NCI-H146 treated with DMSO at 0.1 percent for 48 hours (cell line): ENCODE results near the gene SORCS2.

Experiments used
- DNase-seq: peaks from one replicate; lab custom pipeline; 2025; ENCODE audit not compliant: unreplicated experiment; lab: John Stamatoyannopoulos, UW

SORCS2 gene

DNA sequence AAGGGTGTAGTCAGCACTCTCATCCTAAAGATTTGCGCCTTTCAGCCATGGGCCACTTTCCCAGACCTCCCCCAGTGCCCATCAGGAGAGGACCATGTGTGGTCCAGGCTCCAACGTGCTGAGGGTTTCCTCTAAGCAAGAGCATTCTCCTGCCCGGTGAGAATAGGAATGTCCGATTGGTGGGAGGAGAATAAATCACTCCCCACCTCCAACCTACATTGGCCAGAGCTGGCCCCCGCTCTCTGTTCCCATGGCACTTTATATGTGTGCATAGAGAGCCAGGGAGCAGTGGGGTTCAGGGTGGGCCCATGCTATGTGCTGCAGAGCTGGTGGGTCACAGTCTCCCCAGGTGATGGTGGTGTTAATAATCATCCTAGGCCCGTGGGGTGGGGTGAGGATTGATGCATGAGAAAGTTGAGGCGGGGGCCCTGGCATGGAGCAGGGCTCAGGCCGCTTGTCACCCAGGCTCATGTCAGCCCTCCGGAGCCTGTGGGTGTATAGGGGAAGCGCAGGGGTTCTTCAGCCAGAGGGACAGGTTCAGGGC lies 6.8 kb upstream of the SORCS2 start:
- no peak for DNase-seq

DNA sequence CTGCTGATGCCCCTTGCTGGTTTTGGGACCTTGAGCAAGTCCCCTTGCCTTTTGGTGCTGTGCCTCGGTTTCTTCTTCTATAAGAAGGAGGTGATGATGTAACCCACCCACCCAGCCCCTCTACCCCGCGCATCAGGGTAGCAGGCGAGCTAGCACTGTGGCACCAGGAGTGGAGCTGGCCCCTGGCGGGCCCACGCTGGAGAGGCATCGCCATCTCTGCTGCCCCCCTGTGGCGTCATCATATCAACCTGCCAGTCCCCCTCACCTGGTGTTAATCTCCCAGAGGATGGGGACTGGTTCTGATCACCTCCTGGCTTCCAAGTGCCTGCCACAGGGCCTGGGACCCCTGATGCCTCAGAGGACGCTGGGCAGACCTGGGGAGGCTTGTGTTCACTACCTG lies 6.3 kb upstream of the SORCS2 start:
- no peak for DNase-seq

DNA sequence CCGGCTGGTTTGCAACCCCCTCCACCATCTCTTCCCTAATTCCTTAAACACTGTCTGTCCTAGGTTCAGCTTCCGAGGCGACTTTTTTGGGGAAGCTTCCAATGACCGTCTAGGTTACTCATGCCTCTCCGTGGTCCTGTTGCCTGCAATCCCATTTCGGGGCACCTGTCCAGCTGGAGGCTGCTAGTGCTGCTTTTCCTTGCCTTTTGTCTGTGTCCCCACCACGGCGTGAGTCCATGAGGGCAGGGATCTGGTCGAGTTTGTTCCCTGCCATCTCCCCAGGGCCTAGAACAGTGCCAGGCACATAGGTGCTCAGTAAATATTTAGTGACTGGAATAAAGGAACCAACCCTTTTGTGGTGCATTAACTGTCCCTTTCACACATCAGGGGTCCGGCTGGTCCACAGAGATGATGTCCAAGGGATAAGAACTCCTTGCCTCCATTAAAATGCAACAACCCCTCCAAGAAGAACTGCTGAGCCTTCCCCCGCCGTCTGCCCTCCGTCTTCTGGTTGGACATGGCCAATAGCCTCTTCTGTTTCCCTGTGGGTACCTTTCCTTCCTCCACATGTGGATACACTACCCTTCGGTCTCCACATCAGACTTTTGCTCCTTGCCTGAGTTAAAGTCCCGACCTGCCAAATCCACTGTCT lies 5.7 kb upstream of the SORCS2 start:
- no peak for DNase-seq

DNA sequence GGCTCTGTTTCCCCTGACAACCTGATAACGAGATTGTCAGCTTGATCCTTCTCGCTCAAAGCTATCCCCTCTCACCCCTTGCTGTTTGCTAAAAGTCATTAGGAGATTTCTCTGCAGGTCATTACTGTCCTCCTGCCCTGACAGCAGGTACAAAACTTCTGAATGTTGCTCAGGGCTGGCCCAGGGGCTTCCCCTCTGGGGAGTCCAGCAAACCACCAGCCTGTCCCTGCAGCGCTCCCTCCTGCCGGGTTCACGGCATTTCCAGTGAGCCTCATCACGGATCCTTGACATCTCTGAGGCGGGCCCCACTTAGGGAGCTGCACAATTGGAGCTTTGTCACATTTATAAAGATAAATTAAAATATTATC lies 5.2 kb upstream of the SORCS2 start:
- DNase-seq: no peak

DNA sequence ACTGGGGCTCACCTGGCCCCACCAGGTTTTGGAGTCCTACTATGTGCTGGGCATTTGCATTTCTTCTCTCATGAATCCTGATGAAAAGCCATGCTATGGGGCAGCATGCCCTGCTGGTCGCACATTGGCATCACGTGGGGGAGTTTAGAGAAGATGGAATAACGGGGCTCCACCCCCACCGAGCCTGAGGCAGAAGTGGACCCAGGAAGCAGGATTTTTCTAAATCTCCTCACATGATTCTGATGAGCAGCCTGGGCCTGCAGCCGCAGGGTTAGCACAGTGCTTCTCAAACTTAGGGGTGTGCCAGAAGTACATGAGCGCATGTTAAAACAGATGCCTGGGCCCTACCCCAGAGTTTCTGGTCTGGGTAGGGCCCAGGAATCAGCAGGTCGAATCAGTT lies 4.6 kb upstream of the SORCS2 start:
- DNase-seq: no peak

DNA sequence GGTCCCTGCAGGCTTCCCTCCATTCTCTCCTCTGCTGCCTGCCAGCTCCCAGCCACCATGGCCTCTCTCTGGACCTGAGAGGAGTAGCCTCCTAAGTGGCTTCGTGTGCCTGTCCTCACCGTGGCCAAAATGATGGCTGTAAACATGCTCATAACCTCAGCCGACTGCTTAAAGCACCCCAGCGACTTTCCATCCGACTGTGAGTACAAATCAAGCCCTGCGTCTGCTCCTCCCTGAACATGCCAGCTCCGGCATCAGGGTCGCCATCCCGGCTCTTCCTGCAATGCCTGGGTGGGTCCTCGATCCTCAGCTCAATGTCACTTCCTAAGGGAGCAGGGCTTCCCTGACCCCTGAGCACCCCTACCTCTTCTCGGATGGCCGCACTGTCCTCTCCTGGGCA lies 3.3 kb upstream of the SORCS2 start:
- DNase-seq: no peak

DNA sequence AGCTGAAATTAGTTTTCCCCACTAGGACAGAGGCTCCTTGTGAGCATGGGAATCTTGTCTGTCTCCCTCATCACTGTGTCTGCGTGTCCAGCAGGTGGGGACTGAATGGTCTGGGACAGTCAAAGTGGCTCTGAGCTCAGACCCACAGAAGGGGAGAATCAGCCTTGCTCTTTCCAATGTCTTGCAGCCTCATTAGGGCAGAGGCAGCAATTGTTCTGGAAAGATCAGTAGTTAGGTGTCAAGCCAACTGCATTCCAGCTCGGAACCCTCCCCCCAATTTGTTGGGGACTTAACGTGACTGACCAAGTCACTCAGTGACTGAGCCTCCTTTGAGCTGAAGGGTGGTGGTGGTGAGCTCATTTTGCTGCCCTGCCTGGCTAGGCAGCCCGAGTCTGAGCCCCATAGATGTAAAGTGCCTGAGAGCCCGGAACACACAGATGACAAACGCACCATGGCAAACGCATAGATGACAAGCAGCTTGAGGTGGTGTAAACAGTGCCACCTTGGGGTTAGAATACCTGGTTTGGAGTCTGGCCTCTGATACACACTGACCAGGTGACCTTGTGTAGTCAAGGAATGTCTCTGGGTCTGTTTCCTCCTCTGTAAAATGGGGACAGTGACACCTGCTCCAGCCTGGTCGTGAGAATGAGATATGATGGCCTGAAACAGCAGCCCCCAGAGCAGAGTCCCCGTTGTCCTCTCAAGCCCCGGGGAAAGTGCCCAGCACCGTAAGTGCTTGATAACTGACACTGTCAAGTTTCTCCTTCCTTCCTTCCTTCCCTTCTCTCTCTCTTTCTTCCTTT lies 2.7 kb upstream of the SORCS2 start:
- no peak for DNase-seq

DNA sequence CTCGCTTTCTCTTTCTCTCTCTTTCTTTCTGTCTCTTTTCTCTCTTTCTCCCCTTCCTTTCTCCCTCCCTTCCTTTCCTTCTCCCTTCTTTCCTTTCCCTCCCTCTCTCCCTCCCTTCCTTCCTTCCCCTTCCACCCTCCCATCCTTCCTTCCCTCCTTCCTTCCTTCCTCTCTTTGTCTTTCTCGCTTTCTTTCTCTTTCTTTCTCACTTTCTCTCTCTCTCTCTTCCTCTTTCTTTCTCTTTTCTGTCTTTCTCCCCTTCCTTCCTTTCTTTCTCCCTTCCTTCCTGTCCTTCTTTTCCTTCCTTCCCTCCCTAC lies 2.1 kb upstream of the SORCS2 start:
- DNase-seq: no peak

DNA sequence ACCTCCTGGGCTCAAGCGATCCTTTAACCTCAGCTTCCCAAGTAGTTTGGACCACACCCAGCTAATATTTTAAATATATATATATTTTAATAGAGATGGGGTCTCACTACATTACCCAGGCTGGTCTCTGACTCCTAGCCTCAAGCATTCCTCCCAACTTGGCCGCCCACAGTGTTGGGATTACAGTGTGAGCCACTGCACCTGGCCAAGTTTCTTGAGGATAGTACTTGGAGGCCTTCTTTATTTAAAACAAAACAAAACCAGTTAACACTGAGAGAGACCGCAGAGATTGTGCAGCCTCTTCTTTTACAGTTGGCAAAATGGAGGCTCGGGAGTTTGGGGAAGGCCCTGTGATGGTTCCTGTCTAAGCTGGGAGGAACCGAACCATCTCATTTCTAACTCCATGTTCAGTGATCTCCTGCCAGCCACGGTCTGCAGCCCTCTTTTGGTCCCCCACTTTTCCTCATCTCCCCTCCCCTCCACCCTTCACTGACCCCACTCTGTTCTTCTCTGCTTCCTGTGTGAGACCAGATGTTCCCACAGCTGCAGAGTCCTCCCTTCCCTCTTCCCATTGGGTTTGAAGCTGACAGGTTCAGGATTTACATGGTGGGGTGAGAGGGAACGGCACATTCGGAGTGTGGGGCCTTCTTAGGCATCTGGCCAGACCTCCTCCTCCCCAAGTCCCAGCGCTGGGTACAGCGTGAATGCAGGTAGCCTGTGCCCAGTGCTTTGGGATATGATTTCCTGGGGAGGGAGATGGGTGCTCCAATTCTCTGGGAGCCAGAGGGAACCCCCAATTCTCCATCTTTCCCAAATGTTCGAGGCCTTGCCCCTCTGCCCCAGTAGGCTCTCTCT lies 1.4 kb upstream of the SORCS2 start:
- no peak for DNase-seq

DNA sequence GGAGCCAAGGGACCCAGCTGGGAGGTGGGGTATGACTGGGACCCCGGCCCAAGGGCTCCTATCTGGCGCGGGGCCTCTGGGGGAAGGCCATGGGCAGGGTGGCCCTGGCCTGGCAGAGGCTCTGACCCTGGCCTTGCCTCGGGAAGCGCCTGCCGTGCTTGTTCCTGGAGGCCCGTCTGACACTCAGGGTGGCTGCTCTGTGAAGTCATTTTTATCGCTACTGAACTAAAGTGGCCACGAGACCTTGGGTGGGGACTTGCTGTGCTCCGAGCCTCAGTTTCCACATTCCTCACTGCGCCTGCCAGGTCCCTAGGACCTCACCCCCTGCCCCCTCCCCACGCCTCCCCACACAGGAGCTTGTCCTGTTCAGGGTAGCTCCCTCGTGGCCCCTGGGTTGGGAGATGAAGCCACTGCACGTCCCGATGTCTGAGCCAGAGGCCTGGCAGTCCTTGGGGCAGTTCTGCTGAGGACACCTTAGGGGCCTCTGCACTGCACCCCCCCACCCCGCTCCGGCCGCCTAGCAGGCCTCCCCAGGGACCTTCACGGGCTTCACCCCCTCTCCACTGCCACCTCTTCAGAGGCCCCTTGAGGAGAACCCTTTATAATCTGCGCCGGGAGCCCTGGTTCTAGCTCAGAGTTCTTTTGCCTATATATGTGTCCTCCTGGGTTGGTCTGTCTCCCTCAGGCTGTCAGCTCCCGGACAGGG lies 639 bp upstream of the SORCS2 start:
- no peak for DNase-seq

DNA sequence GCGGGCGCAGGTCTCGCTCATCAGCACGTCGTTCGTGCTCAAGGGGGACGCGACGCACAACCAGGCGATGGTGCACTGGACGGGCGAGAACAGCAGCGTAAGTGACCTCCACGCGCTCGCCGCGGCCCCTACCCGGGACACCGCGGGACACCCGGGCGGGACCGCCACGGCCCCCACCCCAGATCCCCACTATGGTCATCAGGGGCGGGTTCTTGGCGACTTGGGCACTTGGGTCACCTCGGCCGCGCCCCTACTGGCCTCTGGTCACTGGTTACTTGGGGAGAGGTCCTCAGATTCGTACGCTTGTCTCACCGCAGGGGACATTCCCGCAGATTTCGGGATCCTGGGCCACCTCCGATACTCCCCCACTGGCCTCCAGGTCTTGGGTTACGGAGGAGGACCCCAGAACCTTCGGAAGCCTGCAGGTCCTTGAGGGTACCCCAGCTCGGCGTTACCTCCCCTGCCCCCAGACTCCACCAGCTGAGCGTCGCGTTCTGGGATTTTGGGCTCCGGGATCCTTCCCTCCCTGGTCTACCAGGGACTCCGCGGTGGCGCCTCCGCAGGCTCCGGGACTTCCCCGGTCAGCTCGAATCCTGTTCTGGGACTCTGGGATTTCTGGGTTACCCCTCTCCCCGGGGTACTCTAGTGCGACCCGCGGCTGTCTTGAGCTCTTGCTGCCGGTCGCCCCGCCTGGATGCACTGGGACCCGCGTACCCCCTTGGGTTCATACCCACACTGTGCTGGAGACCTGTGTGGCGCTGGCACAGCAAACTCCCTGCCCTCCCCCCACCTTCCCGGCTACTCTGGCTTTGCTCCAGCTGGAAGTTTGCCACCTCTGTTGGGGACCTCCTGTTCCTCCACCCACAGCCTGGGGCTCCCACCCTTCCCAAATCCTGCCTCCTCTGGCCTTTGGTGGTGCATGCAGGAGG lies 956 bp downstream of the SORCS2 start:
- no peak for DNase-seq

DNA sequence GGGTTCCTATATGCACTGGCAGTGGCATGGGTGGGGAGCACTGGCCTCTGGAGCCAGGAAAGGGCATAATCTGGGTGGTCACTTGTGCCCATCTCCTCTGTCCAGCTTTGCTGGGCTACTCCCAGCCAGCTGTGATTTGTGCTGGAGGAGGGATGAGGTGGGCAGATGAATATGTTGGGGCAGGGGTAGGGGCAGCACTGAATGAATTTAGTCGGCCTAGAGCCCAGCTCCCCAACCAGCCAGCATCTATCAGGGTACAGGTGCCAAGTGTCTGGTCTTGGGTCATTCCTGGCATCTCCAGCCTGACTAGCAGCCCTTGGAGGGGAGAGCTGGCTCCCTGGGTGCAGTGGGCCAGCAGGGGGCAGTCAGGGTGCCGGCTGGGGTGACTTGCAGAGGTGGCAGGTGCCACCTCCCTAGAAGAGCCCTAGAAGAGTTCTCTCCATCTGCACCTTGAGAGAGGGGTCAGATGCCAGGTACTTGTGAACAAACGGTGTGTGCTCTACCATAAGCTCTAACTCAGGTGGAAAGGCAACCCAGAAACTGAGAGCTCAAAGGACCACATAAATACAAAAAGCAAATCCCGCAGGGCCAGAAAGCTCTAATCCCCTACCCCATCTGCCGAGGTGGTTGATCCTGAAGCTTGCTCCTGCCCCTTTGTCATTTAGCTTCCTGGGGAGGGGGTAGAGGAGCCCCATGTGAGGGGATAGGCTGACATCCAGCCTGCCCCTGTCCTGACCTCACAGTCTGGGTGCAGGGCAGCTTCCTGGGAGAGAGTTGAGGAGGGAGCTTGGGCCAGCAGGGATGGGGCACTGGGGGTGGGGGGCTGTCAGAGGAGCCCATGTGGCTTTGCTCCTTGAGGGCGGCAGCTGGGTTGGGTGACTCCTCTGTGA lies 2.2 kb downstream of the SORCS2 start:
- no peak for DNase-seq

DNA sequence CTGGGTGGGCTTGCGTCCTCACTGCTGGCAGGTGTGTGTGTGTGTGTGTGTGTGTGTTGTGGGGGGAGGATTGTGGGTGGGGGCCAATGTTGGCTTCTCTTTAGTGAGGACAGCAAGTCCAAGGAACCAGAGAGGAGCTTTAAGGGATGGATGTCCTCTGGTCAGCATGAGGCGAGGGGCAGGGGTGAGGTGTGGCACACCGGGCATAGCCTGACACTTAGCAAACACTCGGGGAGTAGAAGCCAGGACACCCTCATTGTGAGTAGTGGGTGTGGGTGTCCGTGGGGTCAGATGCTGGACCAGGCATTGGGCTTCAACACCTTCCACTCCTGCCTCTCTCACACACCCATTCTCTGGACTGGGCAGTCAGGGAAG lies 2.8 kb downstream of the SORCS2 start:
- DNase-seq: no peak

DNA sequence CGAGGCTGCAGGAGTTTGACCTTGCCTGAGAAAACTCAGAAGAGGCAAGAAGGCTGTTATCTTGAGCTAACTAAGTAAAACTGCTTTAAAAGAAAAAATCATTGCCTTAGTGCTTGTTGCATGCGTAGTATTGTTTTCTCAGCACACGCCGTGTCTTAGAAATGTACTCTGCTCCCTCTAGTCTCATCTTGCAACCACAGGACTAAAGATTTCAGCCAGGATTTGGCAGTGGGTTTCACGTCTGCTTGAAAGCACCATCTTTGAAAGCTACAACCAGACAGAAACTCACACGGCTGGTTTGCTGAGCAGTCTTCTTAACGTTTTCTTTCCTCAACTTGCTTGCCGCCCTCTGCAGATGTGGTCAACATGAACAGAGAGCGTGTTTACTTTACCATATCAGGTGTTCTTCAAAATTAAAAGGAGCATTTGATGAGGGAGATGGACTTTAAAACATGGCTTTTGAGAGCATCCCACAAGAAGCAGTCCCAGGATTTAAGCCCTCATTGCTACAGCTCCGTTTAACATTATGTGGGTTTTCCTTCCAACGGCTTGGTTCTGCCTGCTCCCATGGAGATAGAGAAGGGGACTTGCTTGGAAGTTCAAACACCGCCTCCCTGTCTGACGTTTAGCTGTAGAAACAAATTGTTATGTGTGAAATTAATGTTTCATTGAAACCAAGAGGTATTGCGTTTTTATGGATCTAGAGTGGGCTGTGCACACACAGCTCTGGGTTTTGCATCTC lies 3.4 kb downstream of the SORCS2 start:
- DNase-seq: no peak

DNA sequence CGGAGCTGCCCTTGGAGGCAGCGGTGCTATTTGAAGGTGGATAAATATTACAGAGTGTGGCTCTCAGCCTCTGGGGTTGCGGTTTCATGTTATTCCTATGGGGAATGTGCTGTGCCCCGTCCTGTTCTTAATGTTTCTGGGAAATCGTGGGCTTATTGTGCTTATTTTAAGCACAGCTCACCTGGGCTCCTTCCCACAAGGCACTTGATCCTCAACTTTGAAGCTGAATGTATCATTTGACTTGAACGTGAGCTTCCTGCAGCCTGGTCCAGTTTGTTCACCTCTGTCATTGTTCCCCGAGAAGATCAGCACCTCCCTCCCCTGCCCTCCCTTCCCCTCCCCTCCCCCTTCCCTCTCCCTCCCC lies 3.9 kb downstream of the SORCS2 start:
- no peak for DNase-seq

DNA sequence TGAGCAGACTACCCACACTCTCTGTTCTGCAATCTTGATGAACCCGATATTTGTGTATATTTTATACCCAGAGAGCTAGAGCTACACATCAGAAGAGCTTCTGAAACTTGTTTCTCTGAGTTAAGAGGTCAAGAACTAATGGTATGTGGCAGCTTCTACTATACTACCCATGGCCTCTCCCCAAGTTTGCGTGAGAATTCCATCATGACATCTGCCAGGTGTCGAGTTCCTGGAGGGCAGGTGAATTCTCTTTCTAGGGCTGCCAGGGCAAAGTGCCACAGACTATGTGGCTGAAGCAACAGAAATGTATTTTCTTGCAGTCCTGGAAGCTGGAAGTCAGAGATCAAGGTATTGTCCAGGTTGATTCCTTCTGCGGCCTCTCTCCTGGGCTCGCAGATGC lies 4.4 kb downstream of the SORCS2 start:
- no peak for DNase-seq

DNA sequence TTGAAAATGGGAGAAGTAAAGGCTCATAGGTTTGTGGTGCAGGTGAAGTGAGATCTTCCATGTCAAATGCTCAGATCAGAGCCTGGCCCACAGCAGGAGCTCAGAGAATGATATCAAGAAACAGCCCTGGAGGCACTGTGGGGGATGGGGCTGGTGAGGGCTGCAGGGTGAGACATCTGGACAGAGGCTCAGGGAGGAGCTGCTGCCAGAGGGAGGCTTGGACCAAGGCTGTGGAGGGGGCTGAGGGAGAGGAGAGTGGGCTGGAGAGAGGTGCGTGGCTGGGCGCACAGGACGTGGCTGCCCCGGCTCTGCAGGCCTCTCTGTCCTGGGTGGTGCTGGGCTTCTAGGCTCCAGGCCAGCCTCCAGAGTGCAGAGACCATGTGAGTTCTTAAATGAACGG lies 5.6 kb downstream of the SORCS2 start:
- no peak for DNase-seq

DNA sequence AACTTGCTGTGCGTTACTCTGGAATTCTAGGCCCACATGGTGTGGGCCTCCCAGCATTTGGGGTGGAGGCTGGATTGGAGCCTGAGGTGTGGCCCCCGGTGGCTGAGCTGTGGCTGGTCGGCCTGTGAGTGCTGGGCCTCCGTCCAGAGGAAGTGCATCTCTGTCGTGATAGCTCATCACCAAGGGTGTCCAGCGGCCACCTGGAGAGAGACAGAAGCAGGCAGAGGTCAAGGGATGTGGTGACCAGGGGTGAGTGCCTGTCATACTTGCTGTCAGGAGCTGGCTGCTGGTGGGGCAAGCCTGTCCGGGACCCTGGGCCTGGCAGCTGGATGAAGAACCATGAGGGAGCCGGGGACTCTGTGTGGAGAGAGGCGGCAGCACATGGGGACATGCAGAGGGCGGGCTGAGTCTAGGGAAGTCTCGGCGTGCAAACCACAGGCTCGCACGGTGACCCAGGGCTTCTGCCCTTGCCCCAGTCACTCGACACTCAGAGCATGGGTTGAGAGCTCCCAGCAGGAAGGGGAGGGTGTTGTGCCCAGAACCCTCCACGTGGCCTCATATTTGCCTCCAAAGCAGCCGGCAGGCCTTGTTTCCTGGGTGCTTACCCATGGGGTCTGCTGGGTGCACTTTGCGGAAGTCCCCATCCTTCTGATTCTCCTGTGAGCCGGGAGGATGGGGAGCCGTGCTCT lies 6.2 kb downstream of the SORCS2 start:
- no peak for DNase-seq
